ENCODE measurements around the gene FLCN. TPM values are rescaled to one million over a fixed set of nuclear protein-coding genes. Genes with fewer than 3 reads are reported as not detected.

FLCN gene
- total and polyA plus RNA-seq, 4 donors, result 31.4 to 118 (median 80.1) TPM

- DNase-seq (no peak), ATAC-seq (ENCODE audit: insufficient read depth, low FRiP score) (no peak)
- Histone ChIP-seq H3K9ac (ENCODE audit: insufficient read depth in 1 of 2, low read length in 2 of 2) (no peak overlapping the region), H3K36me3 (ENCODE audit: control insufficient read depth in 4 of 4, insufficient read depth in 4 of 4, low read length in 4 of 4) (peaks cover 32 to 79% (median 38%) of the 10 kb centered on the region in 4 donors), H3K9me3 (ENCODE audit: control insufficient read depth in 4 of 4, insufficient read depth in 3 of 4, low read length in 3 of 4) (no peaks in the 10 kb centered on the region), H3K4me1 (ENCODE audit: control insufficient read depth in 5 of 5, insufficient read depth in 5 of 5, low read length in 5 of 5) (no peaks in the 10 kb centered on the region), H3K27ac (ENCODE audit: low read depth in 1 of 2, low read length in 1 of 2) (no peak overlapping the region), H3K4me3 (no peak overlapping the region), H3K27me3 (ENCODE audit: control insufficient read depth in 3 of 3, insufficient read depth in 3 of 3, low read length in 2 of 3) (no peaks in the 10 kb centered on the region)
- no peak for TF ChIP-seq CTCF (IDR thresholded peaks at IDR 0.05; ENCODE audit: control extremely low read depth, extremely low read depth)
- WGBS, 2 donors, result 94 to 95% methylated on average over 17 of the region's 17 CpGs
Measured at GRCh38 chr17:17216236-17216635, 20.7 kb downstream of the FLCN start.

- Histone ChIP-seq H3K36me3 (ENCODE audit: control insufficient read depth in 4 of 4, insufficient read depth in 4 of 4, low read length in 4 of 4) (peaks cover 25 to 76% (median 35%) of the 10 kb centered on the region in 4 donors), H3K27ac (ENCODE audit: low read depth in 1 of 2, low read length in 1 of 2) (no peak overlapping the region), H3K9ac (ENCODE audit: insufficient read depth in 1 of 2, low read length in 2 of 2) (no peak overlapping the region), H3K4me3 (no peak overlapping the region), H3K27me3 (ENCODE audit: control insufficient read depth in 3 of 3, insufficient read depth in 3 of 3, low read length in 2 of 3) (no peaks in the 10 kb centered on the region), H3K4me1 (ENCODE audit: control insufficient read depth in 5 of 5, insufficient read depth in 5 of 5, low read length in 5 of 5) (no peaks in the 10 kb centered on the region), H3K9me3 (ENCODE audit: control insufficient read depth in 4 of 4, insufficient read depth in 3 of 4, low read length in 3 of 4) (no peaks in the 10 kb centered on the region)
- ATAC-seq (ENCODE audit: insufficient read depth, low FRiP score) (no peak), DNase-seq (no peak)
- no peak for TF ChIP-seq CTCF (IDR thresholded peaks at IDR 0.05; ENCODE audit: control extremely low read depth, extremely low read depth)
- WGBS, 2 donors, result 89 to 96% methylated on average over 8 of the region's 8 CpGs
Measured at GRCh38 chr17:17215575-17215974, 21.4 kb downstream of the FLCN start.

- DNase-seq (no peak), ATAC-seq (ENCODE audit: insufficient read depth, low FRiP score) (no peak)
- Histone ChIP-seq H3K4me1 (ENCODE audit: control insufficient read depth in 5 of 5, insufficient read depth in 5 of 5, low read length in 5 of 5) (no peaks in the 10 kb centered on the region), H3K27ac (ENCODE audit: low read depth in 1 of 2, low read length in 1 of 2) (no peak overlapping the region), H3K4me3 (no peak overlapping the region), H3K36me3 (ENCODE audit: control insufficient read depth in 4 of 4, insufficient read depth in 4 of 4, low read length in 4 of 4) (peaks cover 22 to 68% (median 35%) of the 10 kb centered on the region in 4 donors), H3K9me3 (ENCODE audit: control insufficient read depth in 4 of 4, insufficient read depth in 3 of 4, low read length in 3 of 4) (no peaks in the 10 kb centered on the region), H3K9ac (ENCODE audit: insufficient read depth in 1 of 2, low read length in 2 of 2) (no peak overlapping the region), H3K27me3 (ENCODE audit: control insufficient read depth in 3 of 3, insufficient read depth in 3 of 3, low read length in 2 of 3) (no peaks in the 10 kb centered on the region)
- WGBS, 2 donors, result 89 to 92% methylated on average over 27 of the region's 27 CpGs
- TF ChIP-seq CTCF (IDR thresholded peaks at IDR 0.05; ENCODE audit: control extremely low read depth, extremely low read depth), result no peak
Measured at GRCh38 chr17:17214646-17215436, 22.1 kb downstream of the FLCN start.

Measured in lung (tissue), 12 donors.